Breast epithelium (tissue), 3 donors: ENCODE measurements around the gene POU2AF3.

Experiments
- CTCF ChIP-seq, 3 donors: fragments of 450-650 bp; IDR thresholded peaks; one replicate each; pipeline ENCODE4 v1.5.1; 2016 to 2017; ENCODE audit warnings: antibody characterized with exemption in 3 of 3, mild to moderate bottlenecking in 3 of 3, moderate library complexity in 3 of 3
- POLR2A ChIP-seq: fragments of 450-650 bp; IDR thresholded peaks from one replicate; pipeline ENCODE4 v1.6.1; 2016; ENCODE audit warnings: antibody characterized with exemption, mild to moderate bottlenecking, moderate library complexity
- POLR2AphosphoS5 ChIP-seq, 3 donors: sonication (generic); formaldehyde crosslinking; IDR thresholded peaks; one replicate each; pipeline ENCODE4 v1.6.1; 2017; ENCODE audit warnings: antibody characterized with exemption in 3 of 3

GRCh38 chr11:111264646-111265045 is 33.7 kb upstream of the POU2AF3 start:
- no peak for TF ChIP-seq CTCF (IDR thresholded peaks at IDR 0.05)
- no peak for TF ChIP-seq POLR2AphosphoS5 (IDR thresholded peaks at IDR 0.05)
- TF ChIP-seq POLR2A = no peak
